TTC549 (cell line): ENCODE data around the gene AKT3.

Source experiments
- FAIRE-seq: peaks from 2 replicates; lab custom pipeline; 2012; peaks lifted over from hg19 to GRCh38; lab: Jason Lieb, UNC

Gene AKT3

GRCh38 chr1:243461700-243462099 is 388.3 kb downstream of the AKT3 start:
- no peak for FAIRE-seq

GRCh38 chr1:243459059-243459458 is 391.0 kb downstream of the AKT3 start:
- no peak for FAIRE-seq

- no peak for FAIRE-seq
Measured at GRCh38 chr1:243457363-243457982, 392.6 kb downstream of the AKT3 start.

GRCh38 chr1:243455760-243456651 is 394.0 kb downstream of the AKT3 start:
- no peak for FAIRE-seq

- FAIRE-seq: no peak
Measured at GRCh38 chr1:243454328-243454997, 395.6 kb downstream of the AKT3 start.

- FAIRE-seq: no peak
Measured at GRCh38 chr1:243452092-243452491, 398.0 kb downstream of the AKT3 start.

- no peak for FAIRE-seq
Measured at GRCh38 chr1:243449373-243449772, 400.7 kb downstream of the AKT3 start.

GRCh38 chr1:243447844-243448243 is 402.2 kb downstream of the AKT3 start:
- no peak for FAIRE-seq

GRCh38 chr1:243447347-243447746 is 402.7 kb downstream of the AKT3 start:
- FAIRE-seq: no peak

- peak; percentile 20 for FAIRE-seq
Measured at GRCh38 chr1:243443557-243443956, 406.5 kb downstream of the AKT3 start.

- peak; percentile 72 for FAIRE-seq
Measured at GRCh38 chr1:243441601-243442000, 408.4 kb downstream of the AKT3 start.

GRCh38 chr1:243440406-243440805 is 409.6 kb downstream of the AKT3 start:
- no peak for FAIRE-seq

- FAIRE-seq: no peak
Measured at GRCh38 chr1:243438815-243439214, 411.2 kb downstream of the AKT3 start.
